Spleen (tissue), 11 donors: ENCODE measurements around the gene TCEA2. TPM values are rescaled to one million over a fixed set of nuclear protein-coding genes. Genes with fewer than 3 reads are reported as not detected.
A peak's percentile ranks its signal among the peaks of the same experiment; 100 is the strongest.

Source experiments
- DNase-seq: peaks from one replicate; pipeline ENCODE4 v3.0.0-alpha.2; 2020
- H3K27ac ChIP-seq, 8 donors: fragments of 200-600 bp; sonication (generic) in 7 of 8; 1 replicate in 4 of 8; 2 replicates in 4 of 8; pipeline versions ENCODE4 v1.5.0 to v1.8.0; 2016 to 2021; ENCODE audit warnings: inconsistent platforms in 4 of 8, mild to moderate bottlenecking in 4 of 8, moderate library complexity in 1 of 8
- H3K27me3 ChIP-seq, 7 donors: fragments of 200-600 bp; sonication (generic) in 6 of 7; replicated peaks in 1 of 7; 1 replicate in 4 of 7; 2 replicates in 3 of 7; pipeline versions ENCODE4 v1.5.0 to v1.8.0; 2016 to 2021; ENCODE audit warnings: inconsistent platforms in 3 of 7, mild to moderate bottlenecking in 1 of 7
- H3K36me3 ChIP-seq, 6 donors: fragments of 200-600 bp; sonication (generic) in 5 of 6; 1 replicate in 4 of 6; 2 replicates in 2 of 6; pipeline versions ENCODE4 v1.5.0 to v1.8.0; 2016 to 2021; ENCODE audit warnings: inconsistent platforms in 2 of 6
- H3K4me1 ChIP-seq, 6 donors: fragments of 200-600 bp; sonication (generic) in 5 of 6; 1 replicate in 3 of 6; 2 replicates in 3 of 6; pipeline versions ENCODE4 v1.5.0 to v1.8.0; 2016 to 2021; ENCODE audit warnings: inconsistent platforms in 3 of 6
- H3K4me3 ChIP-seq, 8 donors: fragments of 200-600 bp; sonication (generic) in 7 of 8; 1 replicate in 4 of 8; 2 replicates in 4 of 8; pipeline versions ENCODE4 v1.5.0 to v1.8.0; 2016 to 2021; ENCODE audit warnings: inconsistent platforms in 4 of 8, mild to moderate bottlenecking in 4 of 8, moderate library complexity in 2 of 8
- H3K9me3 ChIP-seq, 8 donors: fragments of 200-600 bp; sonication (generic) in 7 of 8; 1 replicate in 4 of 8; 2 replicates in 4 of 8; pipeline versions ENCODE4 v1.5.0 to v1.8.0; 2016 to 2021; ENCODE audit warnings: inconsistent platforms in 4 of 8
- POLR2A ChIP-seq, 3 donors: fragments of 450-650 bp; IDR thresholded peaks; one replicate each; pipeline ENCODE4 v1.5.1; 2017; ENCODE audit warnings: antibody characterized with exemption in 3 of 3, mild to moderate bottlenecking in 1 of 3
- POLR2AphosphoS5 ChIP-seq, 3 donors: sonication (generic); formaldehyde crosslinking; IDR thresholded peaks; one replicate each; pipeline ENCODE4 v1.5.1; 2017; ENCODE audit warnings: antibody characterized with exemption in 3 of 3
- WGBS, 5 donors: extraction: QIAGEN DNeasy Blood & Tissue Kit in 3 of 5; methylation state at CpG; one replicate each; pipeline versions ENCODE4 v1.1.5 to v1.1.7; 2013 to 2018; 5-methylcytosine and 5-hydroxymethylcytosine counted together
- intact Hi-C: fragments of 100-400 bp; cut with DNase I; formaldehyde crosslinking; loops from one replicate; pipeline ENCODE4 v1.15.0; 2023; ENCODE audit warnings: low total_unique reads
- polyA plus RNA-seq, 3 donors: library from polyadenylated mRNA; stranded (reverse); fragments of 200-250 nt; gene quantifications; one replicate each; pipeline ENCODE4 v1.2.1, GENCODE V29; 2013
- total RNA-seq, 7 donors: library from RNA; depleted of rRNA in 3 of 7; stranded (reverse); fragments of >200 nt in 3 of 7; fragmentation: NEBNext Ultra II Directional in 4 of 7; extraction: Animal tissue kit (Norgen Biotek cat#: 25700) in 4 of 7; gene quantifications; one replicate each; pipeline versions ENCODE4 v1.1.0 to v1.2.1, GENCODE V29; 2016 to 2021
- TF ChIP-seq, protein P1 (sequence below), 11 experiments: fragments of 200-600 bp in 7 of 11; fragments of 450-650 bp in 4 of 11; sonication (generic) in 4 of 11; IDR thresholded peaks in 8 of 11; conservative IDR thresholded peaks in 3 of 11; 1 replicate in 7 of 11; 2 replicates in 4 of 11; pipeline versions ENCODE4 v1.4.0 to v1.8.0; 2016 to 2021; ENCODE audit warnings: antibody characterized with exemption in 11 of 11, inconsistent platforms in 4 of 11, mild to moderate bottlenecking in 1 of 11
- donor health status: healthy with polysubstance abuse.
- donor health status: DM: no; HTN: no; CAD: no; lungs with moderate emphysema.
- donor health status: DM: no; HTN: no; CAD: no.
- donor health status: Bipolar disorder and iron deficiency.
- donor health status: healthy.
- donor health status: DM: no; HTN: no; CAD: no.
- donor health status: DM: yes; HTN: yes; CAD: no.

The TCEA2 gene
- total and polyA plus RNA-seq, 10 donors = 18.6 to 60.8 (median 43.2) TPM

DNA sequence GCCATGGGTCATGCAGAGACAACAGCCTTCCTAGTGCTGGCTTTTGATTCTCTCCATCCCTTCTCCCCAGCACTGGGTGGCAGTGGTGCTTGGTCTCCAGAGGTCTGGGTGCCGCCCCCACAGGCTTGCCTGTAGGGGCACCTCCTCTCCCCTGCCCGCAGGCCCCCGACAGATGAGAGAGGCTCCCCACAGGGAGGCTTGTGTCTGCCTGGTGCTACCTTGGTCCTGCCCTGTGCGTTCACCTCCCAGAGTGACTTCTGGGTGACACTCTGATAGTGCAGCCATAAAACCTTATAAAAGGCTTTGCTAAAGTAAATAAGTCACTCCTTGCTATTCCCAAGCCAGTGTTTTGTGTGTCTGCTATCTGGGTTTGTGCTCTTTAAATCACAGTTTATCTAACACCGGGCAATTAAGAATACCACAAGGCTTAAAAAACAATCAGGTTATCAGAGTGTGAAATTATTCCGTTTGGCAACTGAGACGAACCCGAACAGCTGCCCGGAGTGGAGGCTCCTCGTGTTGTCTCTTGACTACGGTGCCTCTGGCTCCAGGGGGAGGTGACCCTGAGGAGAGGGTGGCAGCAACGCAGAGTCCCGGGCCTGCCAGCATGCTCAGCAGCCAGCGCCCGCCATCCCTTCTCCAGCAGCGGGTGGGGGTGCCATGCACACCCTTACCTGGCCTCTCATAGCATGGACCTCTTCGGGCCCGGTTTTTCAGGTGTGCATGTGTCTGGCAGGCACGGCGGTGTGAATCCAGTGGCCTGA is 32.4 kb upstream of the TCEA2 start:
- H3K4me1 ChIP-seq = peaks cover 0 to 24% (median 11%) of the 10 kb centered on the region in 6 donors
- no peaks in the 10 kb centered on the region for H3K27me3 ChIP-seq
- intact Hi-C loops = loop anchor here (10.0 kb wide), 1 partner anchor 46 kb away; the partner anchor contains the start of gene PRPF6
- H3K36me3 ChIP-seq = peaks cover 15 to 100% (median 92%) of the 10 kb centered on the region in 6 donors
- WGBS, 5 donors = 95 to 96% (median 96%) methylated on average over 20 of the region's 20 CpGs
- H3K9me3 ChIP-seq = no peaks in the 10 kb centered on the region
- TF ChIP-seq POLR2AphosphoS5 (IDR thresholded peaks at IDR 0.05) (peak in 1 of 3 donors; percentile 29), POLR2A (IDR thresholded peaks at IDR 0.05) (no peak)
- TF ChIP-seq, protein P1, sequence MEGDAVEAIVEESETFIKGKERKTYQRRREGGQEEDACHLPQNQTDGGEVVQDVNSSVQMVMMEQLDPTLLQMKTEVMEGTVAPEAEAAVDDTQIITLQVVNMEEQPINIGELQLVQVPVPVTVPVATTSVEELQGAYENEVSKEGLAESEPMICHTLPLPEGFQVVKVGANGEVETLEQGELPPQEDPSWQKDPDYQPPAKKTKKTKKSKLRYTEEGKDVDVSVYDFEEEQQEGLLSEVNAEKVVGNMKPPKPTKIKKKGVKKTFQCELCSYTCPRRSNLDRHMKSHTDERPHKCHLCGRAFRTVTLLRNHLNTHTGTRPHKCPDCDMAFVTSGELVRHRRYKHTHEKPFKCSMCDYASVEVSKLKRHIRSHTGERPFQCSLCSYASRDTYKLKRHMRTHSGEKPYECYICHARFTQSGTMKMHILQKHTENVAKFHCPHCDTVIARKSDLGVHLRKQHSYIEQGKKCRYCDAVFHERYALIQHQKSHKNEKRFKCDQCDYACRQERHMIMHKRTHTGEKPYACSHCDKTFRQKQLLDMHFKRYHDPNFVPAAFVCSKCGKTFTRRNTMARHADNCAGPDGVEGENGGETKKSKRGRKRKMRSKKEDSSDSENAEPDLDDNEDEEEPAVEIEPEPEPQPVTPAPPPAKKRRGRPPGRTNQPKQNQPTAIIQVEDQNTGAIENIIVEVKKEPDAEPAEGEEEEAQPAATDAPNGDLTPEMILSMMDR (IDR thresholded peaks at IDR 0.05 in 8 of 11, conservative IDR thresholded peaks at IDR 0.05 in 3 of 11) = no peak
- H3K4me3 ChIP-seq = no peak overlapping the region
- DNase-seq = no peak
- no peak overlapping the region for H3K27ac ChIP-seq

DNA sequence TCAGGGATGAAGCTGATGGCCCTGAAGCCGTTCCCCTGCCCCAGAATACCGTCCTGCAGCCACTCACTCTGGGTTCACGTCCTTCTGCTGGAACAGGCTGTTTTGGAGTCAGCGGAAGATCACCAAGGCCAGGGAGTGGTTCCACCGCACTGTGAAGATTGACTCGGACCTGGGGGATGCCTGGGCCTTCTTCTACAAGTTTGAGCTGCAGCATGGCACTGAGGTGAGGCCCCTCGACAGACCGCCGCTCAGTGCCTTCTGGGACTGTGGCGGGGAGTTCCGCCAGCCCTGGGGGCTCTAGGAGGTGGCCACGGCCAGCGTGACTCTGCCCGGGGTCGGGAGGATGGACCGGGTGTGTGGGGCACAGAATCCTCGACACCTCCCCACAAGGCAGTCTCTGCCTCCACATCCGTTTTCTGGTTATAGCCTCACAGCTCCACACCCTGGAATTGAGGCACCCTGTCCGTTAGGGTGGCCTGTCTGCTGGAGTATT is 31.1 kb upstream of the TCEA2 start:
- DNase-seq = no peak
- no peak overlapping the region for H3K4me3 ChIP-seq
- no peaks in the 10 kb centered on the region for H3K9me3 ChIP-seq
- intact Hi-C loops = loop anchor here (10.0 kb wide), 1 partner anchor 47 kb away; the partner anchor contains the start of gene PRPF6
- peaks cover 0 to 37% (median 20%) of the 10 kb centered on the region in 6 donors for H3K4me1 ChIP-seq
- H3K27me3 ChIP-seq = peaks cover 0 to 6% (median 0%) of the 10 kb centered on the region in 7 donors
- TF ChIP-seq POLR2A (IDR thresholded peaks at IDR 0.05) = no peak
- TF ChIP-seq, protein P1 (IDR thresholded peaks at IDR 0.05 in 8 of 11, conservative IDR thresholded peaks at IDR 0.05 in 3 of 11) = no peak
- no peak for TF ChIP-seq POLR2AphosphoS5 (IDR thresholded peaks at IDR 0.05)
- peaks cover 7 to 89% (median 78%) of the 10 kb centered on the region in 6 donors for H3K36me3 ChIP-seq
- H3K27ac ChIP-seq = no peak overlapping the region
- 89 to 94% (median 92%) methylated on average over 13 to 19 of the region's 19 CpGs for WGBS, 5 donors

DNA sequence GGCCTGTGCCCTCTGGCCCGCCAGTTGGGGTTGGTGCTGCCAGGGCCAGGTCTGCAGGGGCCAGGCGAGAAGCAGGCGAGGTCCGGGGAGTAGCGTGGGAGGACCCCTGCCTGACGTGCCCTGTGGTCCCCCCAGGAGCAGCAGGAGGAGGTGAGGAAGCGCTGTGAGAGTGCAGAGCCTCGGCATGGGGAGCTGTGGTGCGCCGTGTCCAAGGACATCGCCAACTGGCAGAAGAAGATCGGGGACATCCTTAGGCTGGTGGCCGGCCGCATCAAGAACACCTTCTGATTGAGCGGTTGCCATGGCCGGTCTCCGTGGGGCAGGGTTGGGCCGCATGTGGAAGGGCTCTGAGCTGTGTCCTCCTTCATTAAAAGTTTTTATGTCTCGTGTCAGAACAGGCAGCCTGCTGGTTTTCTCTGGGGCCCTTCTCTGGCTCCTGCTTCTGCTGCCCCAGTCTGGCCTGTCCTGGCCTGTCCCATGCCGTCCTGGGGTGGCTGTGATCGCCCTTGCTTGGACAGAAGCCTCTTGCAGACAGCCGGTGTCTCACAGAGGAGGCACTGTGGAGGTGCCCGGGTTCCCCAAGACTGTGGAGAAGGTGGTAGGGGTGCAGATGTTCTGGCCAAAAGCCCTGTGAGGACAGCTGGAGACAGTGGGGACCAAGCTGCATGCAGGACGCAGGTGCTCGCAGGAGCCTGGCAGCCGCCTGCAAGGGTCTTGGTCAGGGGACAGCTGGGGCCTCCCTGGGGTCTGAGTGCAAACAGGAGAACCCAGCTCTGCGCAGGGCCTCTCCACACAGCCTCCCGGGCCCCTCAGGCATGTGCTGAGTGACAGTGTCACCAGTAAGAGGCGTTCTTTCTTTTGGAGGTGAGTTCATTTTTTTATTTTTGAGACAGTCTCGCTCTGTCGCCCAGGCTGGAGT is 30.0 kb upstream of the TCEA2 start:
- Histone ChIP-seq H3K36me3 (peaks cover 2 to 78% (median 67%) of the 10 kb centered on the region in 6 donors), H3K27ac (no peak overlapping the region), H3K27me3 (peaks cover 0 to 17% (median 3%) of the 10 kb centered on the region in 7 donors), H3K4me1 (peaks cover 4 to 48% (median 29%) of the 10 kb centered on the region in 6 donors), H3K9me3 (no peaks in the 10 kb centered on the region), H3K4me3 (no peak overlapping the region)
- DNase-seq = peak; percentile 74
- WGBS, 5 donors = 88 to 94% (median 92%) methylated on average over 29 to 31 of the region's 31 CpGs
- TF ChIP-seq, protein P1 (IDR thresholded peaks at IDR 0.05 in 8 of 11, conservative IDR thresholded peaks at IDR 0.05 in 3 of 11) = no peak
- TF ChIP-seq POLR2A (IDR thresholded peaks at IDR 0.05) = no peak
- TF ChIP-seq POLR2AphosphoS5 (IDR thresholded peaks at IDR 0.05) = peak in 1 of 3 donors; percentile 42
- intact Hi-C loops = loop anchor here (10.0 kb wide), 1 partner anchor 48 kb away; the partner anchor contains the start of gene PRPF6
